ENCODE results near the gene IL9. TPM values are rescaled to one million over a fixed set of nuclear protein-coding genes. Genes with fewer than 3 reads are reported as not detected.

The IL9 gene
- total and polyA plus RNA-seq, 2 of the 13 experiments (the other 11 are each of a cell fraction or from before 2014, with no cell fraction given): not detected

- H3K27me3 ChIP-seq (ENCODE audit: control insufficient read depth in 1 of 2, insufficient read depth in 2 of 2, low read length in 2 of 2): peaks cover 0 to 8% of the 10 kb centered on the region in 2 experiments; a peak in 2 of 5 replicates
- H3K79me2 ChIP-seq (ENCODE audit: insufficient read depth, low read length): no peaks in the 10 kb centered on the region
- FAIRE-seq (no peak), DNase-seq (ENCODE audit: low spot score) (no peak), ATAC-seq (peak; percentile 41)
- H3K9me3 ChIP-seq (ENCODE audit: low read length): no peaks in the 10 kb centered on the region
- no peak overlapping the region for H2AFZ ChIP-seq (ENCODE audit: low read length)
- no peak overlapping the region for H3K27ac ChIP-seq (ENCODE audit: extremely low read length, insufficient read depth, low read length)
- CTCF ChIA-PET (ENCODE audit: low intra/inter-chr PET ratio, low total read pairs): no interaction called here
- no peak for TF ChIP-seq ZNF260 (CRISPR knock-in tag; IDR thresholded peaks at IDR 0.05; ENCODE audit: borderline replicate concordance, low read depth)
- TF ChIP-seq HNRNPLL (IDR thresholded peaks at IDR 0.05; ENCODE audit: low read depth, low read length, poor library complexity, severe bottlenecking): peak; percentile 94
- TF ChIP-seq NAIF1 (CRISPR knock-in tag; IDR thresholded peaks at IDR 0.05; ENCODE audit: borderline replicate concordance): peak; percentile 97
- no TSS peak for BruUV-seq (replicated peaks)
- 7% methylated on average over 4 of the region's 6 CpGs for WGBS (ENCODE audit: low lambda C conversion rate)
- no peaks in the 10 kb centered on the region for H4K20me1 ChIP-seq (ENCODE audit: insufficient read depth, low read length)
- H3K9ac ChIP-seq (ENCODE audit: insufficient read depth, low read depth, low read length): no peak overlapping the region
- in situ Hi-C loops (cut with HindIII; ENCODE audit: extremely low pct_ligation_motif_present, low pct_unique_long_range_greater_than_20kb) (no loop called here), intact Hi-C loops (cut with micrococcal nuclease; ENCODE audit: unreplicated experiment) (no loop called here)
- no peak overlapping the region for H3K4me3 ChIP-seq (replicated peaks in 1 of 3; ENCODE audit: insufficient read depth in 1 of 3, low read depth in 2 of 3, low read length in 3 of 3)
- no peaks in the 10 kb centered on the region for H3K4me1 ChIP-seq (ENCODE audit: insufficient read depth, low read length)
- POLR2A ChIA-PET: no interaction called here
- no peak overlapping the region for H3K4me2 ChIP-seq (ENCODE audit: low read depth, low read length)
- H3K36me3 ChIP-seq (replicated peaks in 1 of 2; ENCODE audit: control insufficient read depth in 1 of 2, insufficient read depth in 2 of 2, low read length in 2 of 2): no peaks in the 10 kb centered on the region
Measured at GRCh38 chr5:135843571-135844337, 51.9 kb downstream of the IL9 start.

- 26% methylated on average over 3 of the region's 4 CpGs for WGBS (ENCODE audit: low lambda C conversion rate)
- Histone ChIP-seq H3K36me3 (replicated peaks in 1 of 2; ENCODE audit: control insufficient read depth in 1 of 2, insufficient read depth in 2 of 2, low read length in 2 of 2) (no peaks in the 10 kb centered on the region), H4K20me1 (ENCODE audit: insufficient read depth, low read length) (no peaks in the 10 kb centered on the region), H2AFZ (ENCODE audit: low read length) (no peak overlapping the region), H3K9me3 (ENCODE audit: low read length) (0 out of 2 replicates have a peak, but pooled peaks cover 6% of the 10 kb centered on the region), H3K9ac (ENCODE audit: insufficient read depth, low read depth, low read length) (no peak overlapping the region), H3K27ac (ENCODE audit: extremely low read length, insufficient read depth, low read length) (no peak overlapping the region), H3K4me1 (ENCODE audit: insufficient read depth, low read length) (no peaks in the 10 kb centered on the region), H3K27me3 (ENCODE audit: control insufficient read depth in 1 of 2, insufficient read depth in 2 of 2, low read length in 2 of 2) (peaks cover 0 to 8% of the 10 kb centered on the region in 2 experiments; a peak in 2 of 5 replicates), H3K4me3 (replicated peaks in 1 of 3; ENCODE audit: insufficient read depth in 1 of 3, low read depth in 2 of 3, low read length in 3 of 3) (no peak overlapping the region), H3K79me2 (ENCODE audit: insufficient read depth, low read length) (no peaks in the 10 kb centered on the region), H3K4me2 (ENCODE audit: low read depth, low read length) (no peak overlapping the region)
- ChIA-PET POLR2A (no interaction called here), CTCF (ENCODE audit: low intra/inter-chr PET ratio, low total read pairs) (no interaction called here)
- ATAC-seq (no peak), FAIRE-seq (no peak), DNase-seq (ENCODE audit: low spot score) (no peak)
- BruUV-seq (replicated peaks): no TSS peak
- intact Hi-C loops (cut with micrococcal nuclease; ENCODE audit: unreplicated experiment): no loop called here
- in situ Hi-C loops (cut with HindIII; ENCODE audit: extremely low pct_ligation_motif_present, low pct_unique_long_range_greater_than_20kb): no loop called here
- TF ChIP-seq CENPX (CRISPR knock-in tag; IDR thresholded peaks at IDR 0.05): no peak
- TF ChIP-seq DBP (CRISPR knock-in tag; IDR thresholded peaks at IDR 0.05; ENCODE audit: not compliant biosample characterization): no peak
- no peak for TF ChIP-seq ZNF646 (CRISPR knock-in tag; IDR thresholded peaks at IDR 0.05)
- no peak for TF ChIP-seq DR1 (CRISPR knock-in tag; IDR thresholded peaks at IDR 0.05)
- no peak for TF ChIP-seq HNRNPL (IDR thresholded peaks at IDR 0.05; ENCODE audit: low read depth, low read length)
- no peak for TF ChIP-seq ATF1 (CRISPR knock-in tag; IDR thresholded peaks at IDR 0.05)
Measured at GRCh38 chr5:135842737-135843136, 52.9 kb downstream of the IL9 start.
